ENCODE data around the gene FXYD3. TPM values are rescaled to one million over a fixed set of nuclear protein-coding genes. Genes with fewer than 3 reads are reported as not detected.

FXYD3 gene
- total RNA-seq, 1 experiment from 2014 or later = 36.7 TPM

DNA sequence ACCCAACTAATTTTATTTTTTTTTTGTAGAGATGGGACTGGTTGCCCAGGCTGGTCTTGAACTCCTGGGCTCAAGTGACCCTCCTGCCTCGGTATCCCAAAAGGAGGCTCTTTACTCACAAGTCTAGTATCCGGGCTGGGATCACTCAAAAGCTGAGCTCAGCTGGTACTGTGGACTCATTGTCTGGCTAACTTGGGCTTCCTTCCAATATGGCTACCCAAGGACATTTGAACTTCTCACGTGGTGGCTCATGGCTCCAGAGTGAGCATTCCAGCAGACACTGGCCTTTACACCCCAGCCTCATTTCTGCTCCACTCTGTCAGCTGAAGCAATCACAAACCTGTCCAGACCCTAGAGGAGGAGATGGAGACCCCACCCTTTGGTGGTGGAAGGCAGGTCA is 45.2 kb upstream of the FXYD3 start:
- TF ChIP-seq CTCF (IDR thresholded peaks at IDR 0.05; ENCODE audit: insufficient read depth in 1 of 2, low read depth in 1 of 2, low read length in 1 of 2, severe bottlenecking in 1 of 2, unreplicated experiment in 1 of 2) = no peak
- intact Hi-C loops (cut with micrococcal nuclease; ENCODE audit: unreplicated experiment) = no loop called here
- CTCF ChIA-PET = interaction anchor here (0.6 to 1.6 kb wide), 2 partner anchors 26 to 71 kb away, joined by 3 read pairs; no protein-coding TSS in a partner anchor

DNA sequence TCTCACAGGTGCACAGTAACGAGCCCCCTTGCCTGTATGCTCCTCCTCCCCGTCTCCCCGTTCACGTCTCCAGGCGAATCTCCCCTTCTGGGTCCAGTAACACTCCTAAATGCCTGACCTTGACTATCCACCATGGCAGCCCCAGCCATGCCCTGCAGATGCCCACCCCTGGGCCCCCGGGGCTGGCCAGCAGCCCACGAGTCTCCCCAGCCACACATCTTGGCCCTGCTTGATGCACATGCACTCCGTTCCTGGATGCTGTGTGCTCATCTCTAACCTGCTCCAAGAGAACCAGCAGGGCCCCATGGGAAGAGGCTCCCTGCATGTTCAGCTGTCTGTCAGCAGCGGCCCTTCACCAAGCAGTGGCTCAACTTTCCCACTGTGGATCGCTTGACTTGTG is 42.1 kb upstream of the FXYD3 start:
- H3K27me3 ChIP-seq (replicated peaks; ENCODE audit: control insufficient read depth, insufficient read depth, low read length) = no peaks in the 10 kb centered on the region; the same call in 1 of the 2 replicates
- no peaks in the 10 kb centered on the region for H3K4me1 Mint-ChIP-seq (ENCODE audit: low read depth, unreplicated experiment)
- intact Hi-C loops (cut with micrococcal nuclease; ENCODE audit: unreplicated experiment) = no loop called here
- no peak overlapping the region for H3K4me3 ChIP-seq (ENCODE audit: low read depth, low read length)
- H3K4me3 Mint-ChIP-seq (ENCODE audit: unreplicated experiment) = no peak overlapping the region
- POLR2A ChIA-PET = no interaction called here
- no peak overlapping the region for H3K27ac Mint-ChIP-seq (ENCODE audit: unreplicated experiment)
- H3K4me1 ChIP-seq = no peaks in the 10 kb centered on the region
- peaks cover 2% of the 10 kb centered on the region for H3K27me3 Mint-ChIP-seq (ENCODE audit: insufficient read depth, unreplicated experiment)
- BruUV-seq (replicated peaks) = no TSS peak
- no peaks in the 10 kb centered on the region for H3K36me3 ChIP-seq (ENCODE audit: control insufficient read depth, insufficient read depth, low read length)
- no peak for DNase-seq
- TF ChIP-seq CTCF (IDR thresholded peaks at IDR 0.05; ENCODE audit: insufficient read depth in 1 of 2, low read depth in 1 of 2, low read length in 1 of 2, severe bottlenecking in 1 of 2, unreplicated experiment in 1 of 2) = no peak
- peaks cover 8% of the 10 kb centered on the region; the same call in 1 of the 2 replicates for H3K9me3 ChIP-seq
- no peaks in the 10 kb centered on the region for H3K36me3 Mint-ChIP-seq (ENCODE audit: insufficient read depth, unreplicated experiment)
- no peaks in the 10 kb centered on the region for H3K9me3 Mint-ChIP-seq (ENCODE audit: unreplicated experiment)
- CTCF ChIA-PET = no interaction called here

More for the DNA sequence above, 45.2 kb upstream of the FXYD3 start:
- no peaks in the 10 kb centered on the region for H3K36me3 ChIP-seq (ENCODE audit: control insufficient read depth, insufficient read depth, low read length)
- POLR2A ChIA-PET = no interaction called here
- H3K9me3 ChIP-seq = peaks cover 8% of the 10 kb centered on the region; the same call in 1 of the 2 replicates
- H3K4me1 Mint-ChIP-seq (ENCODE audit: low read depth, unreplicated experiment) = no peaks in the 10 kb centered on the region
- no peaks in the 10 kb centered on the region for H3K9me3 Mint-ChIP-seq (ENCODE audit: unreplicated experiment)
- no TSS peak for BruUV-seq (replicated peaks)
- H3K27ac Mint-ChIP-seq (ENCODE audit: unreplicated experiment) = no peak overlapping the region
- no peaks in the 10 kb centered on the region for H3K4me1 ChIP-seq
- no peaks in the 10 kb centered on the region for H3K36me3 Mint-ChIP-seq (ENCODE audit: insufficient read depth, unreplicated experiment)
- H3K4me3 ChIP-seq (ENCODE audit: low read depth, low read length) = no peak overlapping the region
- H3K4me3 Mint-ChIP-seq (ENCODE audit: unreplicated experiment) = no peak overlapping the region
- no peak for DNase-seq
- peaks cover 2% of the 10 kb centered on the region for H3K27me3 Mint-ChIP-seq (ENCODE audit: insufficient read depth, unreplicated experiment)
- H3K27me3 ChIP-seq (replicated peaks; ENCODE audit: control insufficient read depth, insufficient read depth, low read length) = no peaks in the 10 kb centered on the region

- Histone ChIP-seq H3K4me3 (ENCODE audit: low read depth, low read length) (no peak overlapping the region), H3K4me1 (no peaks in the 10 kb centered on the region), H3K9me3 (peaks cover 8% of the 10 kb centered on the region; the same call in 1 of the 2 replicates), H3K36me3 (ENCODE audit: control insufficient read depth, insufficient read depth, low read length) (no peaks in the 10 kb centered on the region), H3K27me3 (replicated peaks; ENCODE audit: control insufficient read depth, insufficient read depth, low read length) (no peaks in the 10 kb centered on the region; the same call in 1 of the 2 replicates)
- DNase-seq = no peak
- H3K9me3 Mint-ChIP-seq (ENCODE audit: unreplicated experiment) = no peaks in the 10 kb centered on the region
- H3K4me1 Mint-ChIP-seq (ENCODE audit: low read depth, unreplicated experiment) = no peaks in the 10 kb centered on the region
- no peak overlapping the region for H3K4me3 Mint-ChIP-seq (ENCODE audit: unreplicated experiment)
- H3K27me3 Mint-ChIP-seq (ENCODE audit: insufficient read depth, unreplicated experiment) = peaks cover 2% of the 10 kb centered on the region
- no TSS peak for BruUV-seq (replicated peaks)
- ChIA-PET CTCF (no interaction called here), POLR2A (no interaction called here)
- no peaks in the 10 kb centered on the region for H3K36me3 Mint-ChIP-seq (ENCODE audit: insufficient read depth, unreplicated experiment)
- TF ChIP-seq CTCF (IDR thresholded peaks at IDR 0.05; ENCODE audit: insufficient read depth in 1 of 2, low read depth in 1 of 2, low read length in 1 of 2, severe bottlenecking in 1 of 2, unreplicated experiment in 1 of 2) = no peak
- intact Hi-C loops (cut with micrococcal nuclease; ENCODE audit: unreplicated experiment) = no loop called here
- no peak overlapping the region for H3K27ac Mint-ChIP-seq (ENCODE audit: unreplicated experiment)
Measured at GRCh38 chr19:35073941-35074340, 41.7 kb upstream of the FXYD3 start.
